GM19395 (cell line): ENCODE data around the gene NRXN2.

Source experiments
- ATAC-seq: cut with Tn5 transposase; IDR thresholded peaks from one replicate; pipeline ENCODE4 v1.9.1; 2021; ENCODE audit warnings: mild to moderate bottlenecking, moderate library complexity; ENCODE audit not compliant: unreplicated experiment

Gene NRXN2

GRCh38 chr11:64556721-64557250 lies 166.2 kb downstream of the NRXN2 start:
- no peak for ATAC-seq
